WERI-Rb-1 (cell line): Measurements from ENCODE around the gene AOPEP.

ENCODE experiments used
- DNase-seq: peaks from one replicate; pipeline ENCODE4 v3.0.0-alpha.2; 2020
- H3K27ac ChIP-seq: fragments of 250-450 bp; sonication (Bioruptor Pico); 2 replicates; pipeline ENCODE4 v1.5.1; 2020; ENCODE audit warnings: mild to moderate bottlenecking, moderate library complexity
- H3K27me3 ChIP-seq: fragments of 250-450 bp; sonication (Bioruptor Pico); 2 replicates; pipeline ENCODE4 v1.5.1; 2021; ENCODE audit warnings: mild to moderate bottlenecking, low read depth, moderate library complexity; ENCODE audit not compliant: insufficient read depth, severe bottlenecking
- H3K36me3 ChIP-seq: fragments of 250-450 bp; sonication (Bioruptor Pico); 2 replicates; pipeline ENCODE4 v1.5.1; 2020; ENCODE audit warnings: mild to moderate bottlenecking, moderate library complexity
- H3K4me3 ChIP-seq: 2 replicates; pipeline ENCODE4 v1.5.1; 2011; ENCODE audit warnings: low read depth, mild to moderate bottlenecking, control low read depth, low read length
- H3K9me3 ChIP-seq: fragments of 250-450 bp; sonication (Bioruptor Pico); 2 replicates; pipeline ENCODE4 v1.5.1; 2021; ENCODE audit warnings: mild to moderate bottlenecking, moderate library complexity; ENCODE audit not compliant: severe bottlenecking
- TF ChIP-seq, protein P1 (sequence below): IDR thresholded peaks from 2 replicates; pipeline ENCODE4 v1.5.1; 2011; ENCODE audit warnings: low read depth, mild to moderate bottlenecking, control low read depth, inconsistent platforms, low read length

Gene AOPEP

DNA sequence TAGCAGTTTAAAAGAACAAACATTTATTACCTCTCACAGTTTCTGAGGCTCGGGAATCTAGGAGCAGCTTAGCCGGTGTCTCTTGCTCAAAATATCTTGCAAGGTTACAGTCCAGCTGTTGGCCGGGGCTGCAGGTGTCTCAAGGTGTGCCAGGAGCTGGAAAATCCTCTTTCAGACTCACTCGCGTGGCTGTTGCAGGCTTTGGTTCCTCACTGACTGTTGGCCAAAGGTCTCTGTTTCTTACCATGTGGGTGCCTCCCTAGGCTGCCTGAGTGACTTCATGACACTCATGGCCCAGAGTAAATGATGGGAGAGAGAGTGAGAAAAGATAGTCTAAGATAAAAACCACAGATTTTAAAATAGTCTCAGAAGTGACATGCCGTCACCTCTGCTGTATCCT is 43.8 kb downstream of the AOPEP start:
- TF ChIP-seq, protein P1, sequence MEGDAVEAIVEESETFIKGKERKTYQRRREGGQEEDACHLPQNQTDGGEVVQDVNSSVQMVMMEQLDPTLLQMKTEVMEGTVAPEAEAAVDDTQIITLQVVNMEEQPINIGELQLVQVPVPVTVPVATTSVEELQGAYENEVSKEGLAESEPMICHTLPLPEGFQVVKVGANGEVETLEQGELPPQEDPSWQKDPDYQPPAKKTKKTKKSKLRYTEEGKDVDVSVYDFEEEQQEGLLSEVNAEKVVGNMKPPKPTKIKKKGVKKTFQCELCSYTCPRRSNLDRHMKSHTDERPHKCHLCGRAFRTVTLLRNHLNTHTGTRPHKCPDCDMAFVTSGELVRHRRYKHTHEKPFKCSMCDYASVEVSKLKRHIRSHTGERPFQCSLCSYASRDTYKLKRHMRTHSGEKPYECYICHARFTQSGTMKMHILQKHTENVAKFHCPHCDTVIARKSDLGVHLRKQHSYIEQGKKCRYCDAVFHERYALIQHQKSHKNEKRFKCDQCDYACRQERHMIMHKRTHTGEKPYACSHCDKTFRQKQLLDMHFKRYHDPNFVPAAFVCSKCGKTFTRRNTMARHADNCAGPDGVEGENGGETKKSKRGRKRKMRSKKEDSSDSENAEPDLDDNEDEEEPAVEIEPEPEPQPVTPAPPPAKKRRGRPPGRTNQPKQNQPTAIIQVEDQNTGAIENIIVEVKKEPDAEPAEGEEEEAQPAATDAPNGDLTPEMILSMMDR = no peak
- H3K27ac ChIP-seq = no peak overlapping the region
- H3K4me3 ChIP-seq = no peak overlapping the region
- no peaks in the 10 kb centered on the region for H3K27me3 ChIP-seq
- H3K9me3 ChIP-seq = no peaks in the 10 kb centered on the region
- no peak for DNase-seq
- H3K36me3 ChIP-seq = no peaks in the 10 kb centered on the region; the same call in 1 of the 2 replicates

DNA sequence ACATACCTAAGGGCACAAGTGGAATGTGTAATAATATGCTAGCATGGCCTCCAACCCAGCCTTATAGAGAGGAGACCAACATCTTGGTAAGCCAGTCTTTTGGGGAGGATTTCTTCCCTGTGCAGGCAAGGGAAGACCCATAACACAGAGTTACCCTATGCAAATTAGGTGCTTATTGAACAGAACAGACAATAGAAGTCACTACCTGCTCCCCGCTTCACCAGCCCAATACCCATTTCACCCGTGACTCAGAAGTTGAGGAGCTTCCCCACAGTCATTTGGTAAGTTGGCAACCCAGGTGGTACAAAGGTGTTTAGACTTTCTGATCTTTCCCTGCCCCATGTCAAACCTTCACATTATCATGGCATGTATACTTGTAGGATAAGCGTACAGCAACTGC is 44.6 kb downstream of the AOPEP start:
- Histone ChIP-seq H3K27ac (no peak overlapping the region), H3K36me3 (no peaks in the 10 kb centered on the region; the same call in 1 of the 2 replicates), H3K27me3 (no peaks in the 10 kb centered on the region), H3K9me3 (no peaks in the 10 kb centered on the region), H3K4me3 (no peak overlapping the region)
- no peak for DNase-seq
- TF ChIP-seq, protein P1 = no peak

DNA sequence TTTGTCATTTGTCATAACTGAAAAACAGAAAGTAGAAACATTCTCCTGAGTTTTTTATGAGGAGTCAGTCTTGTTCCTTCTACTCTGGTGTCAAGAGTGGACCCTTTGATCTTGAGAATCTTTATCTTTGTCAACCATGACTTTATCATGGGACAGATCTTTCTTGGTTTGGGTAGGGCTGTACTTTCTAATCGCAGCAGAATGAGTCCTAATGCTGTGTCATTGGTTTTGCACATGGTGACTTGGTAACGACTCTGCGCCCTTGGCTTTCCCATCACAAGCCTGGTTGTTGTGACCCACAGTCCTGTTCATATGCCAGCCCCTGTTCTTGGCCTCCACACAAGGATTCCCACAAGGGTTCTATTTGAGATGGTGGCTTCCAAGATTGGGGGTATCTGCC is 45.6 kb downstream of the AOPEP start:
- H3K4me3 ChIP-seq = no peak overlapping the region
- no peaks in the 10 kb centered on the region for H3K9me3 ChIP-seq
- no peaks in the 10 kb centered on the region; the same call in 1 of the 2 replicates for H3K36me3 ChIP-seq
- H3K27me3 ChIP-seq = no peaks in the 10 kb centered on the region
- TF ChIP-seq, protein P1 = no peak
- H3K27ac ChIP-seq = no peak overlapping the region
- no peak for DNase-seq

DNA sequence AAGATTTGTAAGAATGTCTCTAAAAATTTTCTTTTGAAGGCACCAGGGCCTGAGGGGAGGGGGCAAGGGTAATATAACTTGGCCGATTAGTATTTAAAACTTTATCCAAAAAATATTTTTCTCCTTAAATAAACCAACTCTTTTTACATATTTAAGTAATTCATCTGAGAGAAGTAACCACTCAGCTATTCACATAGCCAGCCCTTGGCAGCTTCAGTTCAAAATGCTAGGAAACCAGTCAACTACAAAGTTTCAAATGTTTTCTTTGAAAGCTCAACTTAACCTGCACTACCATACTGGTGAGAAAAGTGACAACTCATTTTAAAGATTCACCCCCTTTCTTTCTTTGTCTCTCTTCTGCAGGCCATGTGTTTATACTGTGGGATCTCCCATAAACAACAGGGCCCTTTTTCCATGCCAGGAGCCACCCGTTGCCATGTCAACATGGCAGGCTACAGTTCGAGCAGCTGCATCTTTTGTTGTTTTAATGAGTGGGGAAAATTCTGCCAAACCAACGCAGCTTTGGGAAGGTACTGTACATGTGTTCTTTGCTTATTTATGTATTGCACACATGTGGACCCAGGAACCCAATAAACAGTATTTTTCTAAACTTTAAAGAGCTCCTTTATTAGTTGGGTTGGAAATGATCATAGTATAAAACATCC is 46.3 kb downstream of the AOPEP start:
- Histone ChIP-seq H3K27me3 (no peaks in the 10 kb centered on the region), H3K4me3 (no peak overlapping the region), H3K27ac (no peak overlapping the region), H3K9me3 (no peaks in the 10 kb centered on the region), H3K36me3 (no peaks in the 10 kb centered on the region; the same call in 1 of the 2 replicates)
- no peak for DNase-seq
- TF ChIP-seq, protein P1 = no peak

DNA sequence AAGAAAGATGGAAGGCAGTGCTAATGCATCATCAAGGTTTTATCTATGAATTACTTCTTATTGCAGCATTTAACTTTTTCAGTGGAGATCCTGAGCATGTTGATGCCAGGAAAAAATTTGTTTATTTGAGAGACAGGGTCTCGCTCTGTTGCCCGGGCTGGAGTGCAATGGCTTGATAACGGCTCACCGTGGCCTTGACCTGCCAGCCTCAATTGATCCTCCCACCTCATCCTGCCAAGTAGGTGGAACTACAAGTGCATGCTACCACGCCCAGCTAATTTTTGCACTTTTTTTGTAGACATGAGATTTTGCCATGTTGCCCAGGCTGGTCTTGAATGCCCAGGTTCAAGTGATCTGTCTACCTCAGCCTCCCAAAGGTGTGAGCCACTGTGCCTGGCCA is 47.2 kb downstream of the AOPEP start:
- H3K27ac ChIP-seq = no peak overlapping the region
- no peaks in the 10 kb centered on the region; the same call in 1 of the 2 replicates for H3K36me3 ChIP-seq
- no peak for DNase-seq
- H3K9me3 ChIP-seq = no peaks in the 10 kb centered on the region
- H3K27me3 ChIP-seq = no peaks in the 10 kb centered on the region
- TF ChIP-seq, protein P1 = no peak
- no peak overlapping the region for H3K4me3 ChIP-seq

DNA sequence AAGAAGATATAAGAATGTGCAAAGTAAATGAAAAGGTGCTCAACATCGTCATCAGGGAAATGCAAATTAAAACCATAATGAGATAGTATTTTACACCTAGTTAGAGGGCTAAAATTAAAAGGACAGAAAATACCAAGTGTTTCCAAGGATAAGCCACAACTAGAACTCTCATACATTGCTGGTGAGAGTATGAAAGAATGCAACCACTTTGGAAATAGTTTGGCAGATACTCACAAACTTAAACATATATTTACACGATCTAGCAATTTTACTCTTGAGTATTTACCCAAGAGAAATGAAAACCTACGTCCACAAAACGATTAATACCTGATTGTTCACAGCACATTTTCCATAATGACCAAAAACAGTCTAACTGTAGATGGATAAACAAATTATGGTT is 51.5 kb downstream of the AOPEP start:
- no peaks in the 10 kb centered on the region for H3K9me3 ChIP-seq
- no peak for DNase-seq
- H3K36me3 ChIP-seq = no peaks in the 10 kb centered on the region; the same call in 1 of the 2 replicates
- no peak overlapping the region for H3K4me3 ChIP-seq
- no peak overlapping the region for H3K27ac ChIP-seq
- H3K27me3 ChIP-seq = no peaks in the 10 kb centered on the region
- TF ChIP-seq, protein P1 = no peak
